NCI-H446 treated with DMSO at 0.1 percent for 48 hours (cell line): ENCODE results near the gene PARN.
"Not testable (repeated sequence)": the region's sequence is repeated elsewhere in the genome, so short reads cannot be mapped to it uniquely, and the experiment has no call there.

Source experiments
- DNase-seq: peaks from one replicate; lab custom pipeline; 2025; lab: John Stamatoyannopoulos, UW

PARN gene

DNA sequence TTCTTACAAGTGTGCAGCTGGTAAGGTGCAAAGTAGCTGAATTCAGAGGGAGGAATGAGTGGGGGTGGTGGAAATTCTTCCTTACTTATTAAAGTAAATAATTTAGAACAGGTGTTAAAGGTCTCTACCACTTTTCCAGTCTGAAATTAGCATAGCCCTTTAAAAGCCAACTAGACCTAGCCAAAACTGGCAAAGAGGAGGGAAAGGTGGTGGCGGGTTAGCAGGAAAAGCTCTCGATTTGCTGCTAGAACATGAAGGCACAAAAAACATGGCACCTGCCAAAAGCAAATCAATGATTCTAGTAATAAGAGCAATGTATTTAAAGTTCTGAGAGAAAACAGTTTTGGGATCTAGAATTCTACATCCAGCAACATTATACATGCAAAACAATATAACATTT lies 157.7 kb downstream of the PARN start:
- DNase-seq = no peak

DNA sequence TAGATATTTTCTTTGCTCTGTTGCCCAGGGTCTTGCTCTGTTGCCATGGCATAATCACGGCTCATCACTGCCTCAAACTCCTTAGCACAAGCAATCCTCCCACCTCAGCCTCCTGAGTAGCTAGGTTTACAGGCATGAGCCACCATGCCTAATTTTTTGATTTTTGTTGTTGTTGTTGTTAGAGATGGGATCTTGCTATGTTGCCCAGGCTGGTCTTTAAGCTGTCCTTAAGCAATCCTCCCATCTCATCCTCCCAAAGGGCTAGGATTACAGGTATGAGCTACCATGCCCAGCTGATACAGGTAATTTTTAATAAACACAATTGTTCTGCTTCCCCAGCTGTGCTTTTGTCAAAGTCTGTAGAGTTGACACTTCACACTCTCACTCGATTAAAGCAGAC lies 159.3 kb downstream of the PARN start:
- DNase-seq = no peak

DNA sequence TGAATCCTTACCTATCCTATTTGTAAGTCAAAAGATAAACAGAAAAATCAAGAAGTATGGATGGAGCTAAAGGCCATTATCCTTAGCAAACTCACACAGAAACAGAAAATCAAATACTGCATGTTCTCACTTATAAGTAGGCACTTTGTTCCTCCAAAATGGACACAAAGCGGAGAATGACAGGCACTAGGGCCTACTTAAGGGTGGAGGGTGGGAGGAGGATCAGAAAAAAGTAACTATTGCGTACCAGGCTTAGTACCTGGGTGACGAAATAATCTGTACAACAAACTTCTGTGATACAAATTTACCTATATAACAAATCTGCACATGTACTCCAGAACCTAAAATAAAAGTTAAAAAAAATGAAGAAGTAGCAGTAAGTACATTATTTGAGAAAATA lies 164.3 kb downstream of the PARN start:
- no peak for DNase-seq

DNA sequence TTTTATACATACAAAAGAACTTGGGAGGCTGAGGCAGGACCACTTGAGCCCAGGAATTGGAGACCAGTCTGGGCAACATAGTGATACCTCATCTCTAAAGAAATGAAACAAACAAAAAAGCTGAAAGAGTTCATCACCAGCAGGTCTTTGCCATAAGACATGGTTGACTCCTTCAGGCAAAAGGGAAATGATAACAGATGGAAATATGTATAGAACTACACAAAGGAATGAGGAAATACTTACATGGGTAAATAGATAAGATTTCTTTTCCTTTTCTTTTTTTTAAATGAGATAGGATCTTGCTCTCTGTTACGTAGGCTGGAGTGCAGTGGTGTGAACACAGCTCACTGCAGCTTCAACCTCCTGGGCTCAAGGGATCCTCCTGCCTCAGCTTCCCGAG lies 165.3 kb downstream of the PARN start:
- DNase-seq = no peak

DNA sequence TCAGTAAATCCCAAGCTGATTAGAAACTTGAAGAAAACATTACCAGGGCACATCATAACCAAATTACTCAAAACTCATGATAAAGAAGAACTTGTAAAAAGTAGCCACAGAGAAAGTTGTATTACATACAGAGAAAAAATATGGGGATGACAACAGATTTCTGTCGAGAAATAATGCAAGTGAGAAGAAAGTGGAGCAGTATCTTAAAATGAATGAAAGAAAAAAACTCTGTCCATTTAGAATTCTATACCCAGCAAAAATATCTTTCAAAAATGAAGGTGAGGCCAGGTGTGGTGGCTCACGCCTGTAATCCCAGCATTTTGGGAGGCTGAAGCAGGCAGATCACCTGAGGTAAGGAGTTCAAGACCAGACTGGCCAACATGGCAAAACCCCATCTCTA lies 165.9 kb downstream of the PARN start:
- DNase-seq = no peak

DNA sequence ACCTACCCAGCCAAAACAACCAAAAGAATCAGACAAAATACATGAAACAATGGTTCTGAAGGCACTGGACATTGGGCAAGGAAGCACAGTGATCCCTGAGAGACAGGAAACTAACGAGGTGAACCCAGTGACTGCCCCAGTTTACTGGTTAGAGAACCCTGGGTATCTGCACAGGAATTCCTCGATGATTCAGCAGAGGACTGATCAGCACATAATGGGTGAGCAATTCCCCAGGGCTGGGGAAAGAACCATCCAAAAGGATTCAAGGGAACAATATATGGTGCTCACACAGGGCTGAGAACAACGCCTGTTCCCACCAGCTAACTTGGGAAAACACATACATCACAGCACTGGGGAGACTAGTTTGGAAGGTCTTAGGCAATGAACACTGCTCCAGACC lies 167.2 kb downstream of the PARN start:
- no peak for DNase-seq

DNA sequence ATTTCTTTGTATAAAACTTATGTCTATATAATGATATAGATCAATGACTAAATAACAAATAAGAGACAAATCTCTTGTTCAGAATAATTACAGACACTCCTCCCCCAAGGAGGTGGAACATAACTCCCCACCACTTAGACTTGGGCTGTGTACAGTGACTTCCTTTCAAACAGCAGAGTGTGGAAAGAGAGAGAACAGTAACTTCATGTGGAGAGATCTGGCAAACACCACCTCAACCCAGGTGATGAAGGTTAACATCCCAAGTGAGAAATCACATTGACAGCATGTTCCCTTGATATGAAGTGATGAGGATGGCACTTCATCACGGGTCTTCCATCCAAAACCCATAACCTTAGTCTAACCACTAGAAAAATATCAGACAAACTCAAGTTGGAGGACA lies 169.3 kb downstream of the PARN start:
- no peak for DNase-seq

DNA sequence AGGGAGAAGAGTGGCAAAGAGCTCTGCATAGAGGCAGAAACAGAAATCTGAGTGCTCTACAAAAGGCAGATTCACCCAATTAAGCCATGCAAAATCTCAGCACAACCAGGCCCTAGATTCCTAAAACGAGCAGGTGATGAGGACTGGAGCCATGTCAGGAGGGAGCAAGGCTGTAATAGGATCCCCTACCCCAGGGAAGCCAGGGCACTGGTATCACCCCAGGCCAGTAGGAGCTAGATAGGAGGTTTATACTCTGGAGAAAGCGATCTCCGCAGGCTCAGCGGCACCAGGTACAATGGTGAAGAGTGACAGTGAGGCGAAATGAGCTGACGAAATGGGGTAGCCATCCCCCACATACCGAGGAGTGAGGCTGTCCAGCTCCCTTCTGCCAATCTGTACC lies 171.5 kb downstream of the PARN start:
- no peak for DNase-seq

DNA sequence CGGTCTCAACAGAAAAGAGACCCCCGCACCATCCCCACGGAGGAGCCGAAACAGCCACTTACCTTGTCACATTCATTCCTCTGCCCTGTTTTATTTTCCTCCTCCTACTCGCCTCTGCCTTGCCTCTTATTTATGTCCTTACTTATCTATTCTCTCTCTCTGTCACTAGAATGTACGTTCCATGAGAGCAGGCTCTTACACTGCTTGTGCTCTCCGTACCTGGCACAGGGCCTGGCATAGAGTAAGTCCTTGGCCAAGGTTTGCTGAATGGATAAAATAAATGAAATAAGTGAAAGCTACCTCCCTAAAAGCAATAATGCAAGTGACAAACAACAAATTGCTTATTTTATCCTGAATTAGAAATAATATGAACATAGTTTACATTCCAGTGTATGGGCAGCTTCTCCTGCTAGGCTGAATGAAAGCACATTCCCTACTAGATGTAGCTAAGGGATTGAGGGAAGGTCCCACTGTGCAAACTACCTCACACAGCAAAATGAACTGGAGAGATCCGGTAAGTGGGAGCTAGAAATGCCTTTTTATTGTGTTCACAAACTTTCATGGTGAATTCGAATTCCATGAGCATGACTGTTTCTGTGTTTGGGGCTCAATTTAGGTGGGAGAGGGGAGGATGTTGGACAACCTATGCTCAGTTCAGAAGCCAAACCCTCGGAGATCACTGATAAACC lies 173.1 kb downstream of the PARN start:
- DNase-seq = no peak

DNA sequence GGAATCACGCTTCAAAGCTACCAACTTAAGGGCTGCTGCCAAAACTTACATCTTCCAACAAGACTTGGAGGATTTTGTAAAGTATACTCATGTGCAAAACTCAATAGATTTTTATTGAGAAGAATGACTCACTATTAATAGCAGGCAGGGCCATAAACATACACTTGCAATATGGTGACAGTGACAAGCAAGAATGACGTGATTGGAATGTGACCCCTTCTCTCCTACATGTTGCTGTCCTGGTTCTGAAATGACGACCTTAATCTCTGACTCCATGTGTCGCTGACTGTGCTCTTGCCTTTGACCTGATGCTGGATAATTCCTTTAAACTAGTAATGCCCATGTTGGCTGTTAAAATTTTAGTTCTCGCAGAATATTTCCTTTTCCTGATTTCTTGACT lies 174.5 kb downstream of the PARN start:
- DNase-seq = no peak

DNA sequence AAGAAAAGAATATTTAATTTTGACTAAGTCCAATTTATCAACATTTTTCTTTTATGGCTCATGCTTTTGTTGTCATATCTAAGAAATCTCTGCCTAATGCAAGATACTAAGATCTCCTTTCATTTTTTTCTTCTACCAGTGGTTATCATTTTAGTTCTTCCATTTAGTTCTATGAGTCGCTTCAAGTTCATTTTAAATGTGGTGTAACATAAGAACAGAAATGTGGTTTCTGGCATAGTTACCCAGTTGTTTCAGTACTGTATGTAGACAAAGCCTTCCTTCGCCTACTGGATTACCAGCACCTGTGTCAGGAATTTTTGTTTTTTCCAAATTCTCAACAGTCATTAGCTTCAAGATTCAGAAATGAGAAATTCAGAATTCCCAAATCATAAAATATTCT lies 175.7 kb downstream of the PARN start:
- no peak for DNase-seq

DNA sequence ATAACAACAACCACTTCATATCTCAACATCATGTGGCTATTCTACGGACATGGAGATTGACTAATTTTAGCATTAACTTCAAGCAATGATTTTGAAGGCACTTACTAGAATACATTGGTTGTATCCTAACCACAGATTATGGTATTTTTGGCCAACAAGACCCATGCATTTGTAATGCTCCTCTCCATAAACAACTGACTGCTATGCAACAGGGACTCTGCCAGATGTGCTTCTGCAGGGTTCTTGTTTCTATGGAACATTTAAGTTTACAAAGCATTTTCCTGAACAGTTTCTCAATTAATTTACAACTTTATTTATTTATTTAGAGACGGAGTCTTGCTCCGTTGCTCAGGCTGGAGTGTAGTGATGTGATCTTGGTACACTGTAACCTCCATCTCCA lies 178.0 kb downstream of the PARN start:
- DNase-seq = no peak

DNA sequence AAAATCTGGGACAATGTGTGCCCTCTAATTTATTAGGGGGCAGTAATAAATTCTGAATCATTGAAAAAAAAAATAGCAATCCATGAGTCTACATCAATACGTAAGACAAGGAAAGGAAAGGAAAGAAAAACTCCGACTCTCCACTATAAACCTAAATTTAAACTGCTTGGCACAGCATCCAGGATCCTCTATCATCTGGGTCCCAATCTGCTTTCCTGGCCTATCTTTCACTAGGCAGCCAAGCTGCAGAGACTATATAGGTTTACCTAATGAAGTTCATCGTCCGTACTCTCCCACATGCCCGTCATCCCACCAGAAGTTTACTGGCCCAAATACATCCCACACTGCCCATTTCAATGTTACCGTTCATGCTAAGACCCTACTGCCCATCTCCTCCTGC lies 179.2 kb downstream of the PARN start:
- no peak for DNase-seq

DNA sequence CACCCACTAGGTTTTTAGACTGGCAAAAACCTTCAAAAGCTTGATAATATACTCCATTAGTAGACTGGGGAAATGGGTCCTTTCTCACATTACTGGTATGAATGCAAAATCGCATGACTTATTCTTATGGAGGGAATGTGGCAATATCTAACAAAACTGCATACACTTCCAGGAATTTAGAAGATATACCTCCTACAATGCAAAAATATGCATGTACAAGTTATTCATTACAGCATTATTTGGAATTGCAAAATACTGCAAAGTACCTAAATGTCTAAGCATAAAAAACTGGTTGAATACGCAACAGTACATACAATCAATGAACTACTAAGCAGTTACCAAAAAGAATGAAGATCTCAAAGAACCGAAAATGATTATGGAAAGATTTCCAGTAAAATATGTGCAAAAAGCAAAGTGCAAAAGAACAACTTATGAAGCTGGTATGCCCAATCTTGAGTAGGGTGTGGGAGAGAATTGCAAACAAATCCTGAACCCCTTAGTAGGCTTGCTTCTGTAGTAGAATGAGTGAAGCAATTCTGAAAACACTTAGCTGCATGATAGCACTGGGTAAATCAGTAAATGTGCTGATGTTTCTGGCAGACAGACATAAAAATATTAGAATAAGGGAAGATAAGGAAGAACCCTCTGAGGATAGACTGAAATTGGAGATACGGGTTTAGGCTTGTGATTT lies 180.1 kb downstream of the PARN start:
- DNase-seq = no peak

DNA sequence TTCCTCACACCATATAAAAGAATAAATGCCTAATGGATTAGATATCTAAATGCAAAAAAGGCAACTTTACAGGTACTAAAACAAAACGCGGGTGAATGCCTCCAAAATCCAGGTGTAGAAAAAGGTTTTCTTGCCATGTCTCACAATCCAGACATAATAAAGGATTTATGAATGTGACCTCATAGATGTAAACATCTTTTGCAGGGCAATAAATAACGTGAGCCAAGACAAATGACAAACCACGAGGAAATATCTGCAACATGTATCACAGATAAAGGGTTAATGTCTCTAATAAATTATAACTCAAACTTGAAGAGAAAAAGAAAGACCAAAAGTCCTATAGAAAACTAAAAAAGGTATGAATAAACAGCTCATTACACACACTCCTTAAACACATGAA lies 180.7 kb downstream of the PARN start:
- DNase-seq = no peak

DNA sequence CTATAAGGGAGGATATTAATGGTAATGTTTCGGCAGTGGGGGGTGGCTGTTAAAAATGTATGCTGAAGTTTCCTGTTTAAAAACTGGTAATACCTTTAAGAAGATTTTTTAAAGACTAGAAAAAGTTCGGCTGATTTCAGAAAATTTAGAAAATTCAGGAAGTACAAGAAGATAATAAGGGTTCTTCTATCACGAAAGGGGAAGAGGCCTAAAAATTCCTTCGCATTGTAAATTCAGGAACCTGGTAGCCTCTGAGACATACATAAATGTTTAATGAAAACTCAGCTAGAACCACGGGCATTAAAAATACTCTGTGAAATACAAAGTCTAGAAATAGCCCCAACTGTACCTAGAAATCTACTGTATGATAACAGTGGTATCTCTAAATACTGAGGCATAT lies 181.2 kb downstream of the PARN start:
- no peak for DNase-seq

DNA sequence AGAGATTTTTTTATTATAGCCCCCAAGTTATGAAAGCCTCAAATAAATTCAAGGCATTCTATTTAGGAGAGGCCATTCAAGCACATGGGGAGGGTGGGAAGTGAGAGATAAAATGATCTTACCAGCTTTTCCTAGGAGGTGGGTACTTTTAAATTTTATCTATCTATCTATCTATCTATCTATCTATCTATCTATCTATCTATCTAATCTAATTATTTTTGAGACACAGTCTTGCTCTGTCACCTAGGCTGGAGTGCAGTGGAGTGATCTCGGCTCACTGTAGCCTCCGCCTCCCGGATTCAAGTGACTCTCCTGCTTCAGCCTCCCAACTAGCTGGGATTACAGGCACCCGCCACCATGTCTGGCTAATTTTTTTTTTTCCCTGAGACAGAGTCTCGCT lies 182.3 kb downstream of the PARN start:
- DNase-seq = no peak

DNA sequence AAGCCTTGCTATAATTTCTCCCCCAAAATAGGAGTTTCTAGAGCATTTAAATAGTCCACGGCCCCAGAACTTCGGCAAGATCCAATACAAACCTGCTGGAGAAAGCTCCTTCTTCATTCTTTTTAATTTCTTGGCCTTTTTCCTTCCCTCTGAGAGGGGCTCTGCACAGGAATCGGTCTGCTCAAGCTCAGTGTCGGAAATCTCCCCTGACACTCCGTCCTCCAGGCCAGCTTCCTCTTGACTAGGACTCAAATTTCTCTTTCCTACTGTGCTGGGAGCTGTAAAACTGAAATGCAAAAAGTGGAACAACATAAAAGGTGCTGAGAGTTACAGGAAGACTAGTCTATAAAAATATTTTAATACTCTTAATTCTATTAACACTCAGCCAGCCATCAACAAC lies 183.3 kb downstream of the PARN start:
- DNase-seq = no peak

DNA sequence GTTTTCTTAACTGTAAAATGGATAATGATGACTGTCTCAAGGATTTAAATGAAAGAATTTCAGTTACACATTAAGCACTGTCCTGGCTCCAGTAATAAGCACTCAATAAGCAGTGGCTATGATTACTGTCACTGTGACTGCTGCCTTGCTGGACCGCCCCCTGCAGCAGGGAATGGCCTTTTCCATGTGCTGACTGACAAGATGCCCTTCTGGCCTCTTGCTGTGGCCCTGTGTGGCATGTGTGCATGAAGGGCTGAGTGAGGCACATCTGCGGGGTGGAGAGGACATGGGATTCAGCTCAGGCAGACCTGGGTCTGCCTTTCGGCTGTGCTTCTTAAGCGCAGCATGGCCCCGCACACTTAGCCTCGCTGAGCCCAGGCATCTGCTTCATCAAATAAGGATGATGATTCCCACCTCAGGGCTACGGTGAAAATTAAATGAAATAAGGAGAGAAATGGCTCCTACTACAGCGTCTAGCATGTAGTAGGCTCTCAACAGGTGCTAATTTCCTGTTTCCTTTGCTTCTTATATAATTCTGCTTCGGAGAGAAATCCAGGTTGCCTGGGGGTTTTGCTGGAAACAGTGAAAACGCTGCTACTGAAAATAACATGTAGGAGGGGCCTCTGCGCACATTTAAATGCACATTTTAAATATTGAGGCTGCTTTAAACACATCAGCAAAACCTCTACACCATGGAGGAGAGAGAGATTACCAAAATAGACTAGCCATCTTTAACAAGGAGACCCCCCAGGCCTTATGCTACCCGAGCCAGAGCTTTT lies 183.9 kb downstream of the PARN start:
- no peak for DNase-seq

DNA sequence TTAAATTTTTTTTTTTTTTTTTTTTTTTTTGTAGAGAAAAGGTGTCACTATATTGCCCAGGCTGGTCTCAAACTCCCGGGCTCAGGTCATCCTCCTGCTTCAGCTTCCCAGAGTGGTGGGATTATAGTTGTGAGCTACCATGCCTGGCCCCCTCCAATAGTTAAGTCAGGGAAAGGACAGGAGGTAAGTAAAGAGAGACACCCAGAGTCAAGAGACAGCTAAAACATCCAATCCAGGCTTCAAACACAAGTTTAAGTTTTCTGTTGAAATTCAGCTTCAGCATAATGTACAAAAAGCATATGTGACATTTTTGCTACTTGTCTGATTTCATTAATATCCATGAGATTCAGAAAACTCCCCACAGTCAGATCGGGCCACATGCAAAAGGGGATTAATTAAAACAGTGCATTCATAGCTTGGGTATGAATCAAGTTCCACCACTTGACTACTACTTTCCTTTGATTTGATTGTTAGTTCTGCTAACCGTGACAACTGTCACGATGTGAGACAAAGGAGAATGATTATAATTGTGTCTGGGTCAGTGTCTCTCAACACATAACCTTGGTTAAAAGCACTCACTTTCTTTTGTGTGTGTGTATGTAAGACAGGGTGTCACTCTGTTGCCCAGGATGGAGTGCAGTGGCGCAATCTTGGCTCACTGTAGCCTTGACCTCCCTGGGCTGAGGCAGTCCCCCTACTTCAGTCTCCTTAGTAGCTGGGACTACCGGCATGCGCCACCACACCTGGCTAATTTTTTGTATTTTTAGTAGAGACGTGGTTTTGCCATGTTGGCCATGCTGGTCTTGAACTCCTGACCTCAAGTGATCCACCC lies 184.9 kb downstream of the PARN start:
- no peak for DNase-seq

DNA sequence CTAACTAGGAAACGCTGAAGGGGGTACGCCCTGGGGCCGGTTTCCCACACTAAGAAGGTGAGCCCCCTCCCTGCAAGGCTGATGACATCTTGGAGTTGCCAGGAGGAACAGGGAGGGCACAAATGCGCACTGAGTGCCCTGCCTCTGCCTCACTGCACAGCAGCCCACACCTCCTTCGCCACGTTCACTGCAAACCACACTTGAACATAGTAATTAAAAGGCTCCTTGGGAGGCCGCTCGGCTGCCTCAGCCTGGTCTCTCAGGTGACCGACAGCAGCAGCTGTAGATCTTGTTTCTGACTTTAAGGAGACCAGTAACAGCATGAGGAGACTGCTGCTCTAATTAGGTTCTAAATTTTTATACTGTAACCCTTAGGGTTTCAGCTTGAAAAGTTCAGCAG lies 188.5 kb downstream of the PARN start:
- DNase-seq = not testable (repeated sequence)

DNA sequence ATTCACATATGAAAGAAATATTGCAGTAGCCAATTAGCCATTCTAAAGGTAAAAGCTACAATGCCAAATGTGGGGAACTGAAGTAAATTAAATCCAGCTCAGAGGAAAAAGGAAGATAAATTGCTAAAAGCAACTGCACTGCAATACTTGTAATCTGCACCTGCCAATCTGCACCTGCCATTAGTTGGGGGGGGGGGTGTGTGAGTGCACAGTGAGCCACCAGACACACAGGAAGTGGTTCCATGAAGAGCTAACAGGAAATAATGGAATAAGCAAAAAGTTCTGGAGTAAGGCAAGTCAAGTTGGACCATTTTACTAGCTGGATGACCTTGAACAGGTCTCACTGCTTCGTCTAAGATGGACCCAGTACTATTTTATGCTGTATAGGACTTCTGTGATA lies 191.8 kb downstream of the PARN start:
- DNase-seq = no peak
